Testis (tissue), 3 donors: Measurements from ENCODE around the gene NEURL2. TPM values are rescaled to one million over a fixed set of nuclear protein-coding genes. Genes with fewer than 3 reads are reported as not detected.

Experiments
- DNase-seq: peaks from one replicate; pipeline ENCODE4 v3.0.0-alpha.2; 2019
- H3K27ac ChIP-seq, 2 donors: fragments of 200-600 bp; sonication (generic); one replicate each; pipeline ENCODE4 v1.5.1; 2019
- H3K27me3 ChIP-seq: fragments of 200-600 bp; sonication (generic); one replicate; pipeline ENCODE4 v1.5.1; 2019
- H3K36me3 ChIP-seq: fragments of 200-600 bp; sonication (generic); one replicate; pipeline ENCODE4 v1.5.1; 2017; ENCODE audit warnings: low read depth; ENCODE audit errors: missing control alignments
- H3K4me1 ChIP-seq: fragments of 200-600 bp; sonication (generic); one replicate; pipeline ENCODE4 v1.5.1; 2019
- H3K4me3 ChIP-seq, 2 donors: fragments of 200-600 bp; sonication (generic); one replicate each; pipeline ENCODE4 v1.5.1; 2017 to 2019
- H3K9me3 ChIP-seq: fragments of 200-600 bp; sonication (generic); one replicate; pipeline ENCODE4 v1.5.1; 2017
- CTCF ChIP-seq, 3 experiments: fragments of 450-650 bp in 2 of 3; fragments of 200-600 bp in 1 of 3; sonication (generic) in 1 of 3; IDR thresholded peaks; one replicate each; pipeline ENCODE4 v1.5.1; 2016 to 2019; ENCODE audit warnings: antibody characterized with exemption in 3 of 3, mild to moderate bottlenecking in 2 of 3, moderate library complexity in 1 of 3
- POLR2A ChIP-seq: fragments of 450-650 bp; IDR thresholded peaks from one replicate; pipeline ENCODE4 v1.6.1; 2017; ENCODE audit warnings: antibody characterized with exemption, mild to moderate bottlenecking, moderate library complexity
- WGBS, 2 donors: methylation state at CpG; one replicate each; pipeline ENCODE4 v1.1.5; 2018; 5-methylcytosine and 5-hydroxymethylcytosine counted together
- intact Hi-C: fragments of 100-400 bp; cut with DNase I; formaldehyde crosslinking; loops from one replicate; pipeline ENCODE4 v1.15.1; 2023; ENCODE audit warnings: low total_unique reads
- polyA plus RNA-seq: library from polyadenylated mRNA; stranded (reverse); fragments of 350-450 nt; fragmentation: Illumina TruSeq; extraction: RNeasy Lipid Tissue Mini Kit (QIAGEN cat#74804); gene quantifications from one replicate; pipeline ENCODE4 v1.2.3, GENCODE V29; 2014; ENCODE audit warnings: low read depth, low replicate concordance; ENCODE audit not compliant: insufficient read depth
- total RNA-seq, 2 donors: library from RNA; depleted of rRNA; stranded (reverse); fragments of >200 nt; gene quantifications; one replicate each; pipeline ENCODE4 v1.2.3, GENCODE V29; 2016

Gene NEURL2
- total and polyA plus RNA-seq, 3 donors from 2014 or later = 1.9 to 9.1 (median 7.0) TPM

GRCh38 chr20:45850926-45851325 lies 40.1 kb downstream of the NEURL2 start:
- Histone ChIP-seq H3K4me3 (no peak overlapping the region), H3K27me3 (no peaks in the 10 kb centered on the region), H3K36me3 (no peaks in the 10 kb centered on the region), H3K4me1 (peaks cover 22% of the 10 kb centered on the region), H3K27ac (peak overlapping the region in 1 of 2 donors; percentile 62), H3K9me3 (no peaks in the 10 kb centered on the region)
- intact Hi-C loops = no loop called here
- WGBS, 2 donors = 63 to 83% methylated on average over 1 of the region's 1 CpG
- TF ChIP-seq POLR2A (no peak), CTCF (IDR thresholded peaks at IDR 0.05) (no peak)
- peak; percentile 62 for DNase-seq

- no peaks in the 10 kb centered on the region for H3K27me3 ChIP-seq
- no peak overlapping the region for H3K27ac ChIP-seq
- H3K36me3 ChIP-seq = no peaks in the 10 kb centered on the region
- H3K4me3 ChIP-seq = no peak overlapping the region
- H3K9me3 ChIP-seq = no peaks in the 10 kb centered on the region
- peaks cover 15% of the 10 kb centered on the region for H3K4me1 ChIP-seq
- 85 to 96% methylated on average over 2 of the region's 2 CpGs for WGBS, 2 donors
- no peak for TF ChIP-seq CTCF (IDR thresholded peaks at IDR 0.05)
- no peak for TF ChIP-seq POLR2A
- intact Hi-C loops = no loop called here
- no peak for DNase-seq
These were observed 40.8 kb downstream of the NEURL2 start for GRCh38 chr20:45850238-45850637.

GRCh38 chr20:45848969-45849582 lies 41.9 kb downstream of the NEURL2 start:
- TF ChIP-seq CTCF (IDR thresholded peaks at IDR 0.05) (no peak), POLR2A (no peak)
- Histone ChIP-seq H3K36me3 (no peaks in the 10 kb centered on the region), H3K27me3 (no peaks in the 10 kb centered on the region), H3K4me1 (peaks cover 15% of the 10 kb centered on the region), H3K4me3 (no peak overlapping the region), H3K27ac (no peak overlapping the region), H3K9me3 (no peaks in the 10 kb centered on the region)
- intact Hi-C loops = no loop called here
- DNase-seq = no peak
- 93 to 94% methylated on average over 8 of the region's 8 CpGs for WGBS, 2 donors

GRCh38 chr20:45848421-45848820 lies 42.6 kb downstream of the NEURL2 start:
- intact Hi-C loops = no loop called here
- TF ChIP-seq POLR2A (no peak), CTCF (IDR thresholded peaks at IDR 0.05) (no peak)

GRCh38 chr20:45845452-45845851 lies 45.6 kb downstream of the NEURL2 start:
- Histone ChIP-seq H3K27ac (no peak overlapping the region), H3K36me3 (no peaks in the 10 kb centered on the region), H3K4me3 (no peak overlapping the region)

More at GRCh38 chr20:45848421-45848820, 42.6 kb downstream of the NEURL2 start:
- no peak for DNase-seq
- Histone ChIP-seq H3K27ac (no peak overlapping the region), H3K36me3 (no peaks in the 10 kb centered on the region), H3K27me3 (no peaks in the 10 kb centered on the region), H3K9me3 (no peaks in the 10 kb centered on the region), H3K4me1 (peaks cover 15% of the 10 kb centered on the region), H3K4me3 (no peak overlapping the region)
- 80 to 97% methylated on average over 2 to 8 of the region's 8 CpGs for WGBS, 2 donors

More at GRCh38 chr20:45845452-45845851, 45.6 kb downstream of the NEURL2 start:
- DNase-seq = no peak
- no peaks in the 10 kb centered on the region for H3K9me3 ChIP-seq
- TF ChIP-seq CTCF (IDR thresholded peaks at IDR 0.05) (no peak), POLR2A (no peak)
- H3K4me1 ChIP-seq = peaks cover 18% of the 10 kb centered on the region
- intact Hi-C loops = no loop called here
- H3K27me3 ChIP-seq = no peaks in the 10 kb centered on the region
